Measurements from ENCODE around the gene RAD50.

RAD50 gene

GRCh38 chr5:132637241-132637640, 80.5 kb downstream of the RAD50 start:
- FAIRE-seq = no peak

DNA sequence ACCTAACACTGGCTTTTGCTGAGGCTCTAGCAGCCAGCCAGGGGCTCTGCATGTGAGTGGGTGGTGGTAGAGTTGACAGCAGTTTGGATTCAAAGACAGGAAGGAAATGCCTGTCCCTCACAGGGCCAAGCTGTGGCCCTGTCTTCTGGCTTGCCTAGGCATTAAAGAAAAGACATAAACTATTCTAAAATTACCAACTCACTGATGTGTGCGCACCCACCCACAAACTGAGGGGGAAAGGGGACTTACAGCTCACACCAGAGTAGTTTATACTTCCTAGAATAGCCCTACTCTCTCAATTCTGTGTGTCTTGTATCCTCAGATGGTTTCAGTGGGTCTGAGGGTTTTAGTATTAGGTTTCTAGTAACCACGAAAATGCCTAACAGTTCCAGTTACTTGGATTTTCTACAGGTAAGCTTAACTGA, 82.9 kb downstream of the RAD50 start:
- FAIRE-seq = no peak

- FAIRE-seq = no peak
Observed at GRCh38 chr5:132640613-132641012, 83.8 kb downstream of the RAD50 start.

- FAIRE-seq = no peak
Observed at GRCh38 chr5:132641241-132641723, 84.5 kb downstream of the RAD50 start.

- no peak for FAIRE-seq
Observed at GRCh38 chr5:132641841-132642240, 85.1 kb downstream of the RAD50 start.

- FAIRE-seq = no peak
Observed at GRCh38 chr5:132644177-132644576, 87.4 kb downstream of the RAD50 start.

DNA sequence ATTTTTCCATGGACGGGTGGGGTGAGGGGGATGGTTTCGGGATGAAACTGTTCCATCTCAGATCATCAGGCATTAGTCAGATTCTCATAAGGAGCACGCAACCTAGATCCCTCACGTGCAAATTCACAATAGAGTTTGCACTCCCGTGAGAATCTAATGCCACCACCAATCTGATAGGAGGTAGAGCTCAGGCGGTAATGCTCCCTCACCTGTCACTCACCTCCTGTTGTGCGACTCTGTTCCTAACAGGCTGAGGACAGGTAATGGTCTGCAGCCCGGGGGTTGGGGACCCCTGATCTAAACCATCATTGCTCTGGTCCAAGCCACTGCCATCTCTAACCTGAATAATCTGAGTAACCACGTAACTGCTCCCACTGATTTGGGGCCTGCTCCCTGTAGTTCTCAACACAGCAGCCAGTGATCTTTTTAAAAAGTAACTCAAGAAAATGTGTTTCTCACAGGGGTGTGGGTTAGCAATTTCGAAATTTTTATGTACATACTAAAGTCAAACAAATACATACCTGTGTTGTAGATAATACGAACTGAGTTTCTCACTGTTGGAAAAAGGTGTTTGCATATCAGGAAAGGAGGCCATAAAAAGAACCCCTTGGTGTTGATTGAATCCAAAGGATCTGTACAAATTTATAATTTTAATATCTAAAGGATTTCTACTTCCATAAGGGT, 89.9 kb downstream of the RAD50 start:
- no peak for FAIRE-seq

GRCh38 chr5:132647473-132647872, 90.7 kb downstream of the RAD50 start:
- no peak for FAIRE-seq

GRCh38 chr5:132648355-132648754, 91.6 kb downstream of the RAD50 start:
- no peak for FAIRE-seq

GRCh38 chr5:132651838-132652469, 95.2 kb downstream of the RAD50 start:
- FAIRE-seq = no peak

DNA sequence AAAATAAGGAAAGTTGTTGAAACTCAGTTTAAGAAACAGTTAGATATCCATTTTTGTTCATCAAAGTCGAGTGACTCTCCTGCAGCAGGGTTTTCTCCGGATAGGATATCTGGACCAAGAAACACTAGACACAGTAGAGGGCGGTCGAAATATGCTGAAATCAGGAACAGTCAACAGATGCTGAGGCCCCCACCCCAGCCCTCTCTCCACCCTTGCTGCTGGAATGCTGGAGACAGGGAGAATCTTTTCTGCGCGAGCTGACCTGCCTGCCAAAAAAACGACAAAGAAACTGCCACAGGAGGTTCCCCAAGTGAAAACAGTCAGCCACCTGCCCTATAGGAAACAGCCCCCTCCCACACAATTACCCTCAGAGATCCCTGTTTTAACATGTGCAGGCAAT, 96.9 kb downstream of the RAD50 start:
- no peak for FAIRE-seq

DNA sequence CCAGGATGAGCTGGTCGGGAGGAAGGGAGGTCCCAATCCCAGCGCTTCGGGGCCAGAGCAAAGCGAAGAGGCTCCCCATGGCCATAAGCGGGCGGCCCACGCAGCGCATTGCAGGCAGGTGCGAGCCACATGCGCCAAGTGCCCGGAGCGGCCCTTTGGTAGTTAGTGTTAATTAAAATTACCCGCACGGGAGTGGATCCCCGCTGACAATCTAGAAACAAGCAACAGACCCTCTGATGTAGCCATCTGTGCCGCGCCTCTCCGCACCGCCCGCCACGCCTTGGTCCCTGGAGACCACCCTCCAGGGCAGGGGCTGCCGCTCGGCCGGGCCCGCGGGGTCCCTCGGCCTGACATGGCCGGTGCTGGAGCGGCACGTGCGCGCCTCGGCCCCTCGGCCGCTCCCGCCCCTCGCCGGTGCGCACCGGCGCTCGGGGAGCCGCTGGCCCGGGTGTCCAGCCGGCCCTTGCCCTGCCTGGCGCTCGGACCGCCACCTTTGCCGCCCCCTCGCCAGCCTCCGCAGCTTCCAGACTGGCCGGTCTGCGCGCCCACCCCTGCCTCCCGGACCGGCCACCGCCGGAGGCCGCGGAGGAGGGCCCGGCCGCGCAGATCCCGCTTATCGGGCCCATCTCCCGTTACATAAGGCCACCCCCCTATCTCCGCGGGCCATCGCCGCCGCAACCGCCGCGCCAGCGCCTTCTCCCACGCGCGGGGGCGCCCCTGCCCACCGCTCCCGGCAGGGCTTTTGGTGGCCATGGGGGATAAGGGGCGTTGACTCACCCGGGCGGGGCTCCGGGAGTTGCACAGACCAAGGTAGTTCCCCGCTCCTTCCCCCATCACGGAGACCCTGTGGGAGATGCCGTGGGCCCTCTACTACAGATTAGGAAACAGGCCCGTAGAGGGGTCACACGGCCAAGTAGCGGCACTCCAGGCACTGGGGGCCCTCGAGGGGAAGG, 99.3 kb downstream of the RAD50 start:
- no peak for FAIRE-seq

DNA sequence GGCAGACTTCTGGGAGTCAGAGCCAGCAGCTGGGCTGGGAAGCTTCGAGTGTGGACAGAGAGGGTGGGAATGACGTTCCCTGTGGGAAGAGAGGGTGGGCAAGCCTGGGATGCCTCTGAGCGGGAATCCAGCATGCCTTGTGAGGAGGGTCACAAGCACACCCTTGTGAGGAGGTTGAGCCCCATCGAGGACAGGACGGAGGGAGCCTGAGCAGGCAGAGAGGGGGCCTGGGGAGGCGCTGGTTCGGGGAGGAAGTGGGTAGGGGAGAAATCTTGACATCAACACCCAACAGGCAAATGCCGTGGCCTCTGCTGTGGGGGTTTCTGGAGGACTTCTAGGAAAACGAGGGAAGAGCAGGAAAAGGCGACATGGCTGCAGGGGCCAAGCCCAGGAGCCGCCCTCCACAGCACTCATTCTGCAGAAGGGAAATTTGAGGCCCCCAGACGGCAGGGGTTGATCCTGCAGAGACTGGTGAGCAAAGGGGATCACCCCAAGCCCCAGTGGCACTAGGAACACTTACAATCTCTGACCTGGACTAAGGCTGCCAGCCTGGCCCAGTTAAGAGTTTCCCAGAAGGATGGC, 100.1 kb downstream of the RAD50 start:
- no peak for FAIRE-seq

GRCh38 chr5:132657676-132658380, 101.1 kb downstream of the RAD50 start, which contains the start of gene IL13:
IL13 (plus strand) TSS chr5:132658173; CDS start chr5:132658187, 14 bp downstream.
- FAIRE-seq = no peak

- FAIRE-seq = no peak
Observed at GRCh38 chr5:132658381-132659302, 101.9 kb downstream of the RAD50 start.

DNA sequence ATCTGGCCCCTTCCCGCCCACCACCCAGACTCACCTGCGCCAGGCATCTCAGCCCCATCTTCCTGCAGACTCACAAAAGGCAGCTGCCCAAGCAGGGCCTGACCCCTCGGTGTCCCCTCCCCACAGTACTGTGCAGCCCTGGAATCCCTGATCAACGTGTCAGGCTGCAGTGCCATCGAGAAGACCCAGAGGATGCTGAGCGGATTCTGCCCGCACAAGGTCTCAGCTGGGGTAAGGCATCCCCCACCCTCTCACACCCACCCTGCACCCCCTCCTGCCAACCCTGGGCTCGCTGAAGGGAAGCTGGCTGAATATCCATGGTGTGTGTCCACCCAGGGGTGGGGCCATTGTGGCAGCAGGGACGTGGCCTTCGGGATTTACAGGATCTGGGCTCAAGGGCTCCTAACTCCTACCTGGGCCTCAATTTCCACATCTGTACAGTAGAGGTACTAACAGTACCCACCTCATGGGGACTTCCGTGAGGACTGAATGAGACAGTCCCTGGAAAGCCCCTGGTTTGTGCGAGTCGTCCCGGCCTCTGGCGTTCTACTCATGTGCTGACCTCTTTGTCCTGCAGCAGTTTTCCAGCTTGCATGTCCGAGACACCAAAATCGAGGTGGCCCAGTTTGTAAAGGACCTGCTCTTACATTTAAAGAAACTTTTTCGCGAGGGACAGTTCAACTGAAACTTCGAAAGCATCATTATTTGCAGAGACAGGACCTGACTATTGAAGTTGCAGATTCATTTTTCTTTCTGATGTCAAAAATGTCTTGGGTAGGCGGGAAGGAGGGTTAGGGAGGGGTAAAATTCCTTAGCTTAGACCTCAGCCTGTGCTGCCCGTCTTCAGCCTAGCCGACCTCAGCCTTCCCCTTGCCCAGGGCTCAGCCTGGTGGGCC, 103.1 kb downstream of the RAD50 start:
- FAIRE-seq = no peak

- no peak for FAIRE-seq
Observed at GRCh38 chr5:132661231-132662003, 104.6 kb downstream of the RAD50 start.

DNA sequence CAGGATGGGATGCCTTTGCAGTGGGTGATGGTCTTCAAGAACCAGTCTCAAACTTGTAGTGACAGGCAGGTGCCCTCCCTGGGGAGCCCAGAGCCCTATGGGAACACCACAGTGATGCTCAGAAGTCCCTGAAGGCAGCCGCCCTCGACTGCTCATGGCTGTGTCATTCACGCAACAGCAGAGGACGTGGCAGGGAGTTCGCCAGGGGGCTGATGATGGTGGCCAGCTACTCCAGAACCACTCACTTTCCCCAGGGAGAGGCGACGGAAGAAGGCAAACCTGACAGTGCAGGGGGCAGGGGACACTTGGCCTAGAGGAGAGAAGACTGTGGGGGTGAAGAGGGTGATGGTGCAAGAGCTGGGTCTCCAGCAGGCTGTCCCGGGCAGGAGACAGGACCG, 105.2 kb downstream of the RAD50 start:
- no peak for FAIRE-seq
